PC-3 (cell line): ENCODE results near the gene SLC25A11.

ENCODE experiments used
- EZH2 ChIP-seq: fragments of 300-600 bp; sonication (generic); IDR thresholded peaks from one replicate; pipeline ENCODE4 v1.6.1; 2017; ENCODE audit warnings: antibody characterized with exemption, mild to moderate bottlenecking, low read length; ENCODE audit not compliant: unreplicated experiment
- EZH2phosphoT487 ChIP-seq: fragments of 300-600 bp; sonication (generic); IDR thresholded peaks from 2 replicates; pipeline ENCODE4 v1.6.1; 2018; ENCODE audit warnings: mild to moderate bottlenecking, antibody characterized with exemption, low read length, borderline replicate concordance
- TF ChIP-seq, protein P1 (sequence below): fragments of 300-600 bp; sonication (generic); conservative IDR thresholded peaks from 2 replicates; pipeline ENCODE4 v1.5.1; 2017; ENCODE audit warnings: antibody characterized with exemption, low read depth, mild to moderate bottlenecking, low read length

DNA sequence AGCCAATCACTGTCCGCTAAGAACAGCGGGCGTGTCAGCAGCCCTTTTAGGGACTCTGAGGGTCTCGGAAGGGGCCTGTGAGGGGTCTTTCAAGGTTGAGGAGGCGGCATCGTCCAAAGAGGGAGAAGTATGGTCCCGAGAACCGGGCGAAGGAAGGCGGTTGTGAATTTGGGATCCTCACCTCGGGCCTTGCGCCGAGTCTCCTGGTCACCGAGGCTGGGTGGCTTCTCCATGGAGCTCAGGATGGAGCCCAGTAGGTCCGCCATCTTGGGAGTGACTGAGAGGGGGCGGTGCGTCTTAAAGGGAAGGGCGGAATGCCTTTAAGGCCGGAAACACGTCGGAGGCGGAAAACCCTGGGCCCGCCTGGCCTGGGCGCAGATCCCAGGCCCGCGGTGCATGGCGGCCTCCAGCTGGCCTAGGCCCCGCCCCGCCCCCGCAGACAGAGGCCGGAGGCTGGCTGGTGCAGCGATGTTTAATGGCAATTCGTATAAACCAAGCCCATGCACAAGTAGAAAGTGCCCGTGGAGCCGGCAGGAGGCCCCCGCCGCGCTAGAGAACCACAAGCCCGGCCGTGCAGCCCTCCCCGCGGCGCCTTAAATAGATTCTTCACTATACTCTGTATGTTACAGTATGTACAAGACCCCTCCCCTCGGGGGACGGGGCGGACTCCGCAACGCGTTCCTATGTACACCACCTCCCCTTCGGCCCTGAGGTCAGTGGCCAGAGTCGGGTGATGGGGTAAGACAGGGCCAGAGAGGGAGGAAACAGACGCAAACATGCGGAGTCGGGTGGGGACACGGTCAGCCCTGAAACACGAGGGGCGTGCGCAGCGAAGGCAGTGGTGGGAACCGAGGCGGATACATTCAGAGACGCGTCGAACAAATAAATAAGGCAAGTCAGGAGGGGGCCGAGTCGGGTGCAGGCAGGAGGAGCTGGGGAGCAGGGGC, 28.0 kb upstream of the SLC25A11 start, which contains the start of gene SPAG7:
- TF ChIP-seq, protein P1, sequence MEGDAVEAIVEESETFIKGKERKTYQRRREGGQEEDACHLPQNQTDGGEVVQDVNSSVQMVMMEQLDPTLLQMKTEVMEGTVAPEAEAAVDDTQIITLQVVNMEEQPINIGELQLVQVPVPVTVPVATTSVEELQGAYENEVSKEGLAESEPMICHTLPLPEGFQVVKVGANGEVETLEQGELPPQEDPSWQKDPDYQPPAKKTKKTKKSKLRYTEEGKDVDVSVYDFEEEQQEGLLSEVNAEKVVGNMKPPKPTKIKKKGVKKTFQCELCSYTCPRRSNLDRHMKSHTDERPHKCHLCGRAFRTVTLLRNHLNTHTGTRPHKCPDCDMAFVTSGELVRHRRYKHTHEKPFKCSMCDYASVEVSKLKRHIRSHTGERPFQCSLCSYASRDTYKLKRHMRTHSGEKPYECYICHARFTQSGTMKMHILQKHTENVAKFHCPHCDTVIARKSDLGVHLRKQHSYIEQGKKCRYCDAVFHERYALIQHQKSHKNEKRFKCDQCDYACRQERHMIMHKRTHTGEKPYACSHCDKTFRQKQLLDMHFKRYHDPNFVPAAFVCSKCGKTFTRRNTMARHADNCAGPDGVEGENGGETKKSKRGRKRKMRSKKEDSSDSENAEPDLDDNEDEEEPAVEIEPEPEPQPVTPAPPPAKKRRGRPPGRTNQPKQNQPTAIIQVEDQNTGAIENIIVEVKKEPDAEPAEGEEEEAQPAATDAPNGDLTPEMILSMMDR: no peak
- TF ChIP-seq EZH2phosphoT487 (no peak), EZH2 (no peak)
